ENCODE data around the gene JUND. TPM values are rescaled to one million over a fixed set of nuclear protein-coding genes. Genes with fewer than 3 reads are reported as not detected.

JUND gene
- total RNA-seq, 1 experiment from 2014 or later = 64.5 TPM

DNA sequence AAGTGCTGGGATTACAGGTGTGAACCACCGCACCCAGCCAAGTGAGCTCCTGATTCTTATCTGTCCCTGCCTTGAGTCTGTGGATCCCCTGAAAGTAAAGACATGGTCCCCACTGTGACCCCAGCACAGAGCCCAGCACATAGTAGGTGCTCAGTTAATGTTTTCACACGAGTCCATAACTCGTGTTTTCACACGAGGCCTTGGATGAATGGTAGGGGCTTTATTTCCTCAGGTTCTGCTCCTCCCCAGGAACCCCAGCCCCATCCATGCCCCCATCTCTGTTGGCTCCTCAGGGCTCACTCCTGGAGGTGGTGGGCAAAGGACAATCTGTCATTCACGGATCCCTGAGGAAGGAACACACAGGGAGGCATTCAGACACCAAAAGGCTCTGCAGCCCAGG lies 31.6 kb downstream of the JUND start:
- no peak for DNase-seq (ENCODE audit: low read depth)

DNA sequence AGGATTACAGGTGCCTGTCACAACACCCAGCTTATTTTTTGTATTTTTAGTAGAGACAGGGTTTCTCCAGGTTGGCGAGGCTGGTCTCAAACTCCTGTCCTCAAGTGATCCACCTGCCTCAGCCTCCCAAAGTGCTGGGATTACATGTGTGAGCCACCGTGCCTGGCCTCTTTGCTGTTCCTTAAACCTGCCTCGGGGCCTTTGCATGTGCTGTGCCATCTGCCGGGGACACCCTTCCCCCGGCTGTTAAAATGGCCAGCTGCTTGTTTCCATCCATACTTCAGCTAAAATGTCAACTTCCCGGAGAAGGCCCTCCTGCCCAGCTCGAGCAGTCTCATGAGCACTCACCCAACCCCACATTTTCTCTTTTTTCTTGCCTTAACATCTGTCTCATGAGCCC lies 36.1 kb downstream of the JUND start:
- no peak for DNase-seq (ENCODE audit: low read depth)

- no peak for DNase-seq (ENCODE audit: low read depth)
Observed at GRCh38 chr19:18239303-18239702, 42.1 kb downstream of the JUND start.

DNA sequence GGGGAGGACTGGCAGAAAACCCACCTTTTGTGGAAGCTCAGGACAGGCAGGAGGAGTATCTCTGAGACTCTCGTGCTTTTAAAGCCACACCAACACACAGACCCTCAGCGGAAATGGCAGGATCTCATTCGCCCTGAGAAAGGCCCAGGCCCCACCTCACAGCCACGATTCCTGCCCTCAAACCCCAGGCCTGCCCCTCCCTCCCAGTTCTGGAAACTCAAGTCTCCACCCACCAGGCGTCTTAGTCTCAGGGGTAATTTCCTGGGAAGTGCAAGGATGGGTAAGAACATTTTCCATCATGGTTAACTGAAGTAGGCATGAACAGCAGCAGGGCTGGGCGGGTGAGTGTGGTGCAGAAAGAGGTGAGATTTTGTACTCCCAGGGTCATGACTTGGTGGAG lies 47.2 kb downstream of the JUND start:
- no peak for DNase-seq (ENCODE audit: low read depth)

- peak; percentile 26 for DNase-seq (ENCODE audit: low read depth)
Observed at GRCh38 chr19:18233224-18233825, 48.1 kb downstream of the JUND start.

DNA sequence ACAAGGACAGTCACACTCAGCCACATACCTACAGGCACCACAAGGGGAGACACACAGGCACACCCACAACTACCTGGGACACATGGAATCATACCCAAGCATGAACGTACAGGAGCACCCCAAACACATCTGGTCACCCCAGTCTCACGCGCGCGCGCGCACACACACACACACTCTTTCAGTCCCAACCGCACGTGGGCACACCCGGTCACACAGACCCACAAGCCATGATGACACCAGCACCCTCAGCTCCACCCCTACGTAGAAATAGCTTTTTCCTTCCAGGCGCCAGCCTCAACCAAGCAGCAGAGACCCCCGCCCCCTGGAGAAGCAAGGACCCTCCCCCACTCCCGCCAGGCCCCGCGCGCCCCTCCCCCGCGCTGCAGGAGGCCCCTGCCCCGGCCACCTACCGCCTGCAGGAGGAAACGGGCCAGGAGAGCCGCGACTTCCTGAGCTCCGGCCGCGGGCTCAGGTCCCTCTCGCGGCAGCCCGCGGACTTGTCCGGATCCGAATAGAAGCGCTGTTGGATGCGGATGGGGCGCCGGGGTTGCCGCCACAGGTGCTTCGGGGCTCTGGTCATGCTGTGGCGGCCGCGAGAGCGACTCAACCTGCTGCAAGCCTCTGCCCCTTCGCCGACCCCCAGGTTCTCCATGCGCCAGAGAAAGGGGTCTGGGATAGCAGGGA lies 48.7 kb downstream of the JUND start:
- no peak for DNase-seq (ENCODE audit: low read depth)

- no peak for DNase-seq (ENCODE audit: low read depth)
Observed at GRCh38 chr19:18231775-18232174, 49.6 kb downstream of the JUND start.

- peak; percentile 26 for DNase-seq (ENCODE audit: low read depth)
Observed at GRCh38 chr19:18230941-18231734, 50.3 kb downstream of the JUND start.

DNA sequence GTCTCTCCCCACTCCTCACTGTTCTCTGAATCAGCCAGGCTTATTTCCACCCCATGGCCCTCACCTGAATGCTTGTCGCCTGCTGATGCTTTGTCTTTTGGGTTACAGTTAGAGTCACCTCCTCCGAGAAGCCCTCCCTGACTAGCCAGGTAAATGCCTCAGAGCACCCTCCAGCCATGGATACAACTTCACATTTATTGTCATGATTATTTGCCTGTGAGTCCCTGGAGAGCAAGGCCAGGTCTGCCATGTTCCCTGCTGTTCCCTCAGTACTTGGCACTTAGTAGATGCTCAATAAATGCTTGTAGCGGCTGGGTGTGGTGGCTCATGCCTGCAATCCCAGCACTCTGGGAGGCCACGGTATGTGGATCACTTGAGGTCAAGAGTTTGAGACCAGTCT lies 51.5 kb downstream of the JUND start:
- no peak for DNase-seq (ENCODE audit: low read depth)

Small RNA genes lying within 50 kb of the gene (small RNA-seq; reads per million reads assigned to genes)
- gene MIR3188 (not detected), gene RPL39P38 (not detected)

Other genes starting within 250 kb of the JUND start
- gene IL12RB1, start 194.7 kb downstream of the JUND start, total RNA-seq (2014; rRNA removed; shearing (Covaris generic)) = 0.13 and 1.0 TPM in 2 replicates
- 1.4 and 2.3 TPM in 2 replicates for gene MAST3, start 183.8 kb downstream of the JUND start, total RNA-seq (2014; rRNA removed; shearing (Covaris generic))
- 17.5 and 21.1 TPM in 2 replicates for gene PIK3R2, start 128.5 kb downstream of the JUND start, total RNA-seq (2014; rRNA removed; shearing (Covaris generic))
- gene IFI30, start 107.8 kb downstream of the JUND start, total RNA-seq (2014; rRNA removed; shearing (Covaris generic)) = 1.5 and 2.3 TPM in 2 replicates
- 17.0 and 23.4 TPM in 2 replicates for gene MPV17L2, start 88.4 kb downstream of the JUND start, total RNA-seq (2014; rRNA removed; shearing (Covaris generic))
- gene RAB3A, start 77.6 kb downstream of the JUND start, total RNA-seq (2014; rRNA removed; shearing (Covaris generic)) = 1.3 and 2.4 TPM in 2 replicates
- gene PDE4C, start 55.2 kb downstream of the JUND start, total RNA-seq (2014; rRNA removed; shearing (Covaris generic)) = 0.13 TPM in 1 of 2 replicates, not detected in the other
- not detected in 2 replicates for gene IQCN, start 7.2 kb downstream of the JUND start, total RNA-seq (2014; rRNA removed; shearing (Covaris generic))
- 456 and 535 TPM in 2 replicates for gene LSM4, start 41.5 kb upstream of the JUND start, total RNA-seq (2014; rRNA removed; shearing (Covaris generic))
- 9.1 and 20.9 TPM in 2 replicates for gene PGPEP1, start 59.0 kb upstream of the JUND start, total RNA-seq (2014; rRNA removed; shearing (Covaris generic))
- gene GDF15, start 104.5 kb upstream of the JUND start, total RNA-seq (2014; rRNA removed; shearing (Covaris generic)) = 97.3 and 120 TPM in 2 replicates
- not detected in 2 replicates for gene LRRC25, start 116.0 kb upstream of the JUND start, total RNA-seq (2014; rRNA removed; shearing (Covaris generic))
- gene SSBP4, start 137.8 kb upstream of the JUND start, total RNA-seq (2014; rRNA removed; shearing (Covaris generic)) = 108 and 118 TPM in 2 replicates
- gene ISYNA1, start 156.5 kb upstream of the JUND start, total RNA-seq (2014; rRNA removed; shearing (Covaris generic)) = 1.3 and 2.1 TPM in 2 replicates
- gene ELL, start 240.4 kb upstream of the JUND start, total RNA-seq (2014; rRNA removed; shearing (Covaris generic)) = 13.1 and 14.6 TPM in 2 replicates